Ishikawa (cell line): Measurements from ENCODE around the gene STK4.

ENCODE experiments used
- CEBPB ChIP-seq: IDR thresholded peaks from 2 replicates; pipeline ENCODE4 v1.6.1; 2012
- CREB1 ChIP-seq: IDR thresholded peaks from 2 replicates; pipeline ENCODE4 v1.6.1; 2012; ENCODE audit warnings: low read depth
- EGR1 ChIP-seq: IDR thresholded peaks from 2 replicates; pipeline ENCODE4 v1.6.1; 2012
- EP300 ChIP-seq: IDR thresholded peaks from 2 replicates; pipeline ENCODE4 v1.6.1; 2012; ENCODE audit warnings: borderline replicate concordance
- FOXM1 ChIP-seq: IDR thresholded peaks from 2 replicates; pipeline ENCODE4 v1.6.1; 2012; ENCODE audit warnings: low read depth, borderline replicate concordance
- MAX ChIP-seq: IDR thresholded peaks from 2 replicates; pipeline ENCODE4 v1.6.1; 2012
- NFIC ChIP-seq: IDR thresholded peaks from 2 replicates; pipeline ENCODE4 v1.6.1; 2012
- RAD21 ChIP-seq: IDR thresholded peaks from 2 replicates; pipeline ENCODE4 v1.6.1; 2012; ENCODE audit warnings: low read depth
- REST ChIP-seq: IDR thresholded peaks from 2 replicates; pipeline ENCODE4 v1.6.1; 2012; ENCODE audit warnings: low read depth, mild to moderate bottlenecking
- TAF1 ChIP-seq: IDR thresholded peaks from 2 replicates; pipeline ENCODE4 v1.6.1; 2012; ENCODE audit warnings: low read depth, mild to moderate bottlenecking
- TCF12 ChIP-seq: IDR thresholded peaks from 2 replicates; pipeline ENCODE4 v1.6.1; 2012; ENCODE audit warnings: low read depth
- TEAD4 ChIP-seq: IDR thresholded peaks from 2 replicates; pipeline ENCODE4 v1.6.1; 2012
- USF1 ChIP-seq: IDR thresholded peaks from 2 replicates; pipeline ENCODE4 v1.6.1; 2012
- YY1 ChIP-seq: IDR thresholded peaks from 2 replicates; pipeline ENCODE4 v1.6.1; 2012; ENCODE audit warnings: low read depth
- ZBTB7A ChIP-seq: IDR thresholded peaks from 2 replicates; pipeline ENCODE4 v1.6.1; 2012; ENCODE audit warnings: low read depth

Gene STK4

GRCh38 chr20:44938637-44939036 is 27.7 kb upstream of the STK4 start:
- TF ChIP-seq EP300 (no peak), REST (no peak), CREB1 (no peak), TAF1 (no peak), RAD21 (no peak), TCF12 (no peak), FOXM1 (no peak), EGR1 (no peak), MAX (no peak), ZBTB7A (no peak), YY1 (no peak), USF1 (no peak), NFIC (no peak)

- no peak for TF ChIP-seq YY1
- no peak for TF ChIP-seq NFIC
- no peak for TF ChIP-seq TCF12
- no peak for TF ChIP-seq RAD21
- TF ChIP-seq FOXM1, result no peak
- no peak for TF ChIP-seq TAF1
- no peak for TF ChIP-seq REST
- no peak for TF ChIP-seq EP300
Measured at GRCh38 chr20:44941120-44941691, 25.1 kb upstream of the STK4 start.

- no peak for TF ChIP-seq EGR1
- TF ChIP-seq MAX, result no peak
- TF ChIP-seq YY1, result no peak
- TF ChIP-seq EP300, result no peak
- no peak for TF ChIP-seq CREB1
- TF ChIP-seq RAD21, result no peak
- no peak for TF ChIP-seq TEAD4
- no peak for TF ChIP-seq FOXM1
- TF ChIP-seq TAF1, result no peak
- TF ChIP-seq CEBPB, result no peak
- no peak for TF ChIP-seq NFIC
- no peak for TF ChIP-seq TCF12
- no peak for TF ChIP-seq ZBTB7A
- TF ChIP-seq REST, result no peak
Measured at GRCh38 chr20:44942264-44942973, 23.9 kb upstream of the STK4 start.

- TF ChIP-seq FOXM1 (no peak), MAX (no peak), ZBTB7A (no peak), CREB1 (no peak), REST (no peak), TAF1 (no peak), EGR1 (no peak), CEBPB (no peak), TCF12 (no peak), EP300 (no peak), NFIC (no peak), USF1 (no peak), YY1 (no peak), TEAD4 (no peak), RAD21 (no peak)
Measured at GRCh38 chr20:44943828-44944227, 22.5 kb upstream of the STK4 start.
